GM21528 (cell line): Measurements from ENCODE around the gene CRYBB3.
"Not testable (repeated sequence)": the region's sequence is repeated elsewhere in the genome, so short reads cannot be mapped to it uniquely, and the experiment has no call there.

ENCODE experiments used
- ATAC-seq: cut with Tn5 transposase; IDR thresholded peaks from one replicate; pipeline ENCODE4 v1.9.1; 2021; ENCODE audit warnings: mild to moderate bottlenecking, moderate library complexity; ENCODE audit not compliant: unreplicated experiment, low FRiP score

The CRYBB3 gene

GRCh38 chr22:25174888-25175411 is 24.7 kb upstream of the CRYBB3 start:
- ATAC-seq = no peak

- ATAC-seq = no peak
Measured at GRCh38 chr22:25176175-25176574, 23.5 kb upstream of the CRYBB3 start.

GRCh38 chr22:25176799-25177198 is 22.9 kb upstream of the CRYBB3 start:
- no peak for ATAC-seq

GRCh38 chr22:25177226-25177625 is 22.4 kb upstream of the CRYBB3 start:
- no peak for ATAC-seq

GRCh38 chr22:25177895-25178294 is 21.8 kb upstream of the CRYBB3 start:
- ATAC-seq = no peak

GRCh38 chr22:25178348-25178747 is 21.3 kb upstream of the CRYBB3 start:
- not testable (repeated sequence) for ATAC-seq

GRCh38 chr22:25178869-25179631 is 20.6 kb upstream of the CRYBB3 start:
- ATAC-seq = not testable (repeated sequence)

GRCh38 chr22:25182131-25183110 is 17.2 kb upstream of the CRYBB3 start:
- ATAC-seq = no peak

- ATAC-seq = no peak
Measured at GRCh38 chr22:25183949-25184619, 15.6 kb upstream of the CRYBB3 start.

- no peak for ATAC-seq
Measured at GRCh38 chr22:25186140-25186539, 13.5 kb upstream of the CRYBB3 start.

- no peak for ATAC-seq
Measured at GRCh38 chr22:25187469-25187868, 12.2 kb upstream of the CRYBB3 start.

- no peak for ATAC-seq
Measured at GRCh38 chr22:25192406-25192805, 7.3 kb upstream of the CRYBB3 start.

GRCh38 chr22:25193130-25193529 is 6.5 kb upstream of the CRYBB3 start:
- ATAC-seq = no peak

- ATAC-seq = no peak
Measured at GRCh38 chr22:25193548-25193947, 6.1 kb upstream of the CRYBB3 start.

GRCh38 chr22:25196326-25196725 is 3.3 kb upstream of the CRYBB3 start:
- ATAC-seq = no peak

GRCh38 chr22:25197340-25197739 is 2.3 kb upstream of the CRYBB3 start:
- ATAC-seq = no peak

- no peak for ATAC-seq
Measured at GRCh38 chr22:25200967-25201366, 1.3 kb downstream of the CRYBB3 start.

- no peak for ATAC-seq
Measured at GRCh38 chr22:25201557-25202273, 2.1 kb downstream of the CRYBB3 start.

- no peak for ATAC-seq
Measured at GRCh38 chr22:25202290-25202921, 2.7 kb downstream of the CRYBB3 start.

GRCh38 chr22:25203082-25203481 is 3.4 kb downstream of the CRYBB3 start:
- ATAC-seq = no peak
